HepG2 (cell line): ENCODE results near the gene PPP1R15B. TPM values are rescaled to one million over a fixed set of nuclear protein-coding genes. Genes with fewer than 3 reads are reported as not detected.

Experiments
- BCLAF1 ChIP-seq: fragments of 450-650 bp; IDR thresholded peaks from 2 replicates; pipeline ENCODE4 v1.6.1; 2017; ENCODE audit warnings: mild to moderate bottlenecking
- ELF3 ChIP-seq: IDR thresholded peaks from 2 replicates; pipeline ENCODE4 v1.6.1; 2016; ENCODE audit warnings: missing genetic modification reagents, missing compliant biosample characterization
- FOXA1 ChIP-seq, 2 experiments: fragments of 450-650 bp in 1 of 2; sonication (generic) in 1 of 2; formaldehyde crosslinking in 1 of 2; IDR thresholded peaks; 2 replicates each; pipeline versions ENCODE4 v1.4.0 to v1.6.1; 2016 to 2020; ENCODE audit warnings: missing genetic modification reagents in 1 of 2
- HIC2 ChIP-seq: sonication (generic); formaldehyde crosslinking; IDR thresholded peaks from 2 replicates; pipeline ENCODE4 v1.9.0; 2022; ENCODE audit warnings: low read depth, missing genetic modification reagents
- HNRNPL ChIP-seq: fragments of 200-400 bp; formaldehyde crosslinking; IDR thresholded peaks from 2 replicates; pipeline ENCODE4 v1.6.1; 2017; ENCODE audit warnings: mild to moderate bottlenecking, low read depth, low read length
- ISX ChIP-seq: sonication (generic); formaldehyde crosslinking; conservative IDR thresholded peaks from 2 replicates; pipeline ENCODE4 v1.5.0; 2020; ENCODE audit warnings: missing genetic modification reagents
- KAT8 ChIP-seq: IDR thresholded peaks from 2 replicates; pipeline ENCODE4 v1.6.1; 2016; ENCODE audit warnings: missing genetic modification reagents, missing compliant biosample characterization
- NFATC3 ChIP-seq: sonication (generic); formaldehyde crosslinking; IDR thresholded peaks from 2 replicates; pipeline ENCODE4 v1.5.1; 2020; ENCODE audit warnings: mild to moderate bottlenecking, missing genetic modification reagents
- THAP11 ChIP-seq: IDR thresholded peaks from 2 replicates; pipeline ENCODE4 v1.6.1; 2016; ENCODE audit warnings: missing biosample characterization, missing genetic modification reagents
- ZNF710 ChIP-seq: sonication (generic); formaldehyde crosslinking; IDR thresholded peaks from 2 replicates; pipeline ENCODE4 v1.5.0; 2020; ENCODE audit warnings: mild to moderate bottlenecking, missing genetic modification reagents, borderline replicate concordance
- ZNF792 ChIP-seq: IDR thresholded peaks from 2 replicates; pipeline ENCODE4 v1.6.1; 2016
- polyA plus RNA-seq, 8 experiments: library from polyadenylated mRNA; depleted of rRNA in 3 of 8; stranded (reverse) in 7 of 8; unstranded in 1 of 8; fragments of >200 nt; fragmentation: Illumina TruSeq in 4 of 8; extraction: Trizol in 4 of 8; gene quantifications; 2 replicates each; pipeline versions ENCODE4 v1.2.1 to v1.2.3, GENCODE V29; 2011 to 2016; ENCODE audit warnings: low read depth in 4 of 8, missing spikeins in 1 of 8, mixed read lengths in 1 of 8; ENCODE audit not compliant: insufficient read depth in 1 of 8
- total RNA-seq, 5 experiments: library from RNA; depleted of rRNA; stranded (reverse); fragments of >200 nt; fragmentation: Illumina TruSeq; extraction: Trizol; gene quantifications; 2 replicates each; pipeline ENCODE4 v1.2.3, GENCODE V29; 2016; ENCODE audit warnings: low read depth in 1 of 5
- TF ChIP-seq, protein P1 (sequence below): sonication (generic); formaldehyde crosslinking; IDR thresholded peaks from 2 replicates; pipeline ENCODE4 v1.4.0; 2020; ENCODE audit warnings: mild to moderate bottlenecking, missing genetic modification reagents
- TF ChIP-seq, protein P2 (sequence below): sonication (generic); formaldehyde crosslinking; IDR thresholded peaks from 2 replicates; pipeline ENCODE4 v1.4.0; 2020; ENCODE audit warnings: missing genetic modification reagents, borderline replicate concordance

PPP1R15B gene
- total and polyA plus RNA-seq, 2 of the 13 experiments (the other 11 are each of a cell fraction or from before 2014, with no cell fraction given), result 13.4 to 23.8 TPM

GRCh38 chr1:204417074-204417997 is 5.7 kb upstream of the PPP1R15B start (continued):
- TF ChIP-seq HIC2 (CRISPR knock-in tag) (peak; percentile 74; the same call in 1 of the 2 replicates), ELF3 (CRISPR knock-in tag) (0 out of 2 replicates have a peak, but pooled peaks have one; percentile 32), BCLAF1 (no peak), KAT8 (CRISPR knock-in tag) (peak; percentile 34; the same call in 1 of the 2 replicates), ZNF792 (no peak), FOXA1 (IDR thresholded peaks at IDR 0.05) (no peak), FOXA1 (CRISPR knock-in tag; IDR thresholded peaks at IDR 0.05) (peak; percentile 73), HNRNPL (0 out of 2 replicates have a peak, but pooled peaks have one; percentile 48), ZNF710 (CRISPR knock-in tag) (0 out of 2 replicates have a peak, but pooled peaks have one; percentile 21), ISX (CRISPR knock-in tag) (no peak), THAP11 (CRISPR knock-in tag) (0 out of 2 replicates have a peak, but pooled peaks have one; percentile 3), NFATC3 (CRISPR knock-in tag) (no peak)
- TF ChIP-seq, protein P1, sequence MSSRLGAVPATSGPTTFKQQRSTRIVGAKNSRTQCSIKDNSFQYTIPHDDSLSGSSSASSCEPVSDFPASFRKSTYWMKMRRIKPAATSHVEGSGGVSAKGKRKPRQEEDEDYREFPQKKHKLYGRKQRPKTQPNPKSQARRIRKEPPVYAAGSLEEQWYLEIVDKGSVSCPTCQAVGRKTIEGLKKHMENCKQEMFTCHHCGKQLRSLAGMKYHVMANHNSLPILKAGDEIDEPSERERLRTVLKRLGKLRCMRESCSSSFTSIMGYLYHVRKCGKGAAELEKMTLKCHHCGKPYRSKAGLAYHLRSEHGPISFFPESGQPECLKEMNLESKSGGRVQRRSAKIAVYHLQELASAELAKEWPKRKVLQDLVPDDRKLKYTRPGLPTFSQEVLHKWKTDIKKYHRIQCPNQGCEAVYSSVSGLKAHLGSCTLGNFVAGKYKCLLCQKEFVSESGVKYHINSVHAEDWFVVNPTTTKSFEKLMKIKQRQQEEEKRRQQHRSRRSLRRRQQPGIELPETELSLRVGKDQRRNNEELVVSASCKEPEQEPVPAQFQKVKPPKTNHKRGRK (CRISPR knock-in tag), result peak; percentile 97
- TF ChIP-seq, protein P2, sequence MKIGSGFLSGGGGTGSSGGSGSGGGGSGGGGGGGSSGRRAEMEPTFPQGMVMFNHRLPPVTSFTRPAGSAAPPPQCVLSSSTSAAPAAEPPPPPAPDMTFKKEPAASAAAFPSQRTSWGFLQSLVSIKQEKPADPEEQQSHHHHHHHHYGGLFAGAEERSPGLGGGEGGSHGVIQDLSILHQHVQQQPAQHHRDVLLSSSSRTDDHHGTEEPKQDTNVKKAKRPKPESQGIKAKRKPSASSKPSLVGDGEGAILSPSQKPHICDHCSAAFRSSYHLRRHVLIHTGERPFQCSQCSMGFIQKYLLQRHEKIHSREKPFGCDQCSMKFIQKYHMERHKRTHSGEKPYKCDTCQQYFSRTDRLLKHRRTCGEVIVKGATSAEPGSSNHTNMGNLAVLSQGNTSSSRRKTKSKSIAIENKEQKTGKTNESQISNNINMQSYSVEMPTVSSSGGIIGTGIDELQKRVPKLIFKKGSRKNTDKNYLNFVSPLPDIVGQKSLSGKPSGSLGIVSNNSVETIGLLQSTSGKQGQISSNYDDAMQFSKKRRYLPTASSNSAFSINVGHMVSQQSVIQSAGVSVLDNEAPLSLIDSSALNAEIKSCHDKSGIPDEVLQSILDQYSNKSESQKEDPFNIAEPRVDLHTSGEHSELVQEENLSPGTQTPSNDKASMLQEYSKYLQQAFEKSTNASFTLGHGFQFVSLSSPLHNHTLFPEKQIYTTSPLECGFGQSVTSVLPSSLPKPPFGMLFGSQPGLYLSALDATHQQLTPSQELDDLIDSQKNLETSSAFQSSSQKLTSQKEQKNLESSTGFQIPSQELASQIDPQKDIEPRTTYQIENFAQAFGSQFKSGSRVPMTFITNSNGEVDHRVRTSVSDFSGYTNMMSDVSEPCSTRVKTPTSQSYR (CRISPR knock-in tag), result peak; percentile 10; the same call in 1 of the 2 replicates
